Tibial nerve (tissue), 4 donors: ENCODE measurements around the gene FRY.

ENCODE experiments used
- CTCF ChIP-seq, 5 experiments: fragments of 200-600 bp in 3 of 5; fragments of 450-650 bp in 2 of 5; sonication (generic) in 3 of 5; IDR thresholded peaks; one replicate each; pipeline ENCODE4 v1.5.1; 2016 to 2019; ENCODE audit warnings: antibody characterized with exemption in 5 of 5, mild to moderate bottlenecking in 3 of 5, moderate library complexity in 2 of 5
- EP300 ChIP-seq, 2 donors: sonication (generic); formaldehyde crosslinking; IDR thresholded peaks; one replicate each; pipeline ENCODE4 v1.6.1; 2017; ENCODE audit warnings: antibody characterized with exemption in 2 of 2, mild to moderate bottlenecking in 1 of 2
- POLR2A ChIP-seq, 2 donors: fragments of 450-650 bp; IDR thresholded peaks; one replicate each; pipeline ENCODE4 v1.6.1; 2017; ENCODE audit warnings: antibody characterized with exemption in 2 of 2, mild to moderate bottlenecking in 2 of 2, moderate library complexity in 2 of 2

- TF ChIP-seq POLR2A (IDR thresholded peaks at IDR 0.05) (no peak), CTCF (IDR thresholded peaks at IDR 0.05) (no peak), EP300 (IDR thresholded peaks at IDR 0.05) (no peak)
Observed at GRCh38 chr13:32135056-32135390, 103.4 kb downstream of the FRY start.
